MV-4-11 (cell line): Measurements from ENCODE around the gene KIF12.
A peak's percentile ranks its signal among the peaks of the same experiment; 100 is the strongest.

ENCODE experiments used
- DNase-seq: peaks from one replicate; lab custom pipeline; 2025; lab: John Stamatoyannopoulos, UW

Gene KIF12

DNA sequence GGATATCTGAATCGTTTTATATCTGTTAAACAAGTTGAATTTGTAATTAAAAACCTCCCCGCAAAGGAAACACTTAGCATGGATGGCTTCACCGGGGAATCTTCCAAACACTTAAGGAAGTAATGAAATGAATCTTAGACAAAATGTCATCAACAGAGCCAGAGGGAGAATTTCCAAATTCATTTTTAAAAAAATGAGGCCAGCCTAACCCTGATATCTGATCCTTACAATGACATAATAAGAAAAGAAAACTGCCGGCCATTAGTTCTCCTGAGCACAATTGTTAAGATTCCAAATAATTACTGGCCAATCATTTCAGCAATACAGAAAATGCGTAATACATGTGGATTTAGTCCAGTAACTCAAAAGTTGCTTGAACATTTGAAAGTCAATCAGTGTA, 6.1 kb upstream of the KIF12 start:
- no peak for DNase-seq

DNA sequence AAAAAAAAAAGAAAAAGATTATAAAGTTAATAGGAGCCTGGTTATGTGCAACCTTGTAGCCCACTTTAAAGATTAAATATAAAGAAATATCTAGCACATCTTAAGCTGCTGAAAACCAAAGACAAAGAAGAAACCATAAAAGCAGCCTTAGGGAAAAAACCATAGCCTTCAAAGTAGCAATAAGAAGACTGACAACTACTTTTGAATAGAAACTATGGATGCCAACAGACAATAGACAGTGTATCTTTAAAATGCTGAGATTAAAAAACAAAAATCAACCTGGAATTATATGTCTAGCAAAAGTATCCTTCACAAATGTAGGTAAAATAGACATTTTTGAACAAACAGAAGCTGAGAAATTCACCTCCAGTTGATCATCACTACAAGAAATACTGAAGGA, 3.4 kb upstream of the KIF12 start:
- no peak for DNase-seq

DNA sequence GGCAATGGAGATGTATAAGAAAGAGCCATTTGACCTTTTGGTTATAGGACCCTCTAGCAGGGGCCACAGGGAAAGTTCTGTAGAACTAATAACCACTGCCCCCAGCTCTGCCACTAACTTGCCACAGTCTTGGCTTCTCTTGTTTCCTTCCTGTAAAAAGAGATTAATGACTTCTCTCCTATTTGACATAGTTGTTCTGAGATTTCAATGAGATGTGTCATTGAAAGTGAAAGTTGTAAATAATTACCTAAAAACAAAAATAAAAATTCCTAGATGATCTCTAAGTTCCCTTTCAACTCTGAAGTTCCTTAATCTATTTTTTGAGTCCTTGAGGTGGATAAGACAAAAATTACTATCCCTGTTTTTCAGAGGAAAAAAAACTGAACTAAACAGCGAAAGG, 1.4 kb upstream of the KIF12 start:
- DNase-seq: no peak

DNA sequence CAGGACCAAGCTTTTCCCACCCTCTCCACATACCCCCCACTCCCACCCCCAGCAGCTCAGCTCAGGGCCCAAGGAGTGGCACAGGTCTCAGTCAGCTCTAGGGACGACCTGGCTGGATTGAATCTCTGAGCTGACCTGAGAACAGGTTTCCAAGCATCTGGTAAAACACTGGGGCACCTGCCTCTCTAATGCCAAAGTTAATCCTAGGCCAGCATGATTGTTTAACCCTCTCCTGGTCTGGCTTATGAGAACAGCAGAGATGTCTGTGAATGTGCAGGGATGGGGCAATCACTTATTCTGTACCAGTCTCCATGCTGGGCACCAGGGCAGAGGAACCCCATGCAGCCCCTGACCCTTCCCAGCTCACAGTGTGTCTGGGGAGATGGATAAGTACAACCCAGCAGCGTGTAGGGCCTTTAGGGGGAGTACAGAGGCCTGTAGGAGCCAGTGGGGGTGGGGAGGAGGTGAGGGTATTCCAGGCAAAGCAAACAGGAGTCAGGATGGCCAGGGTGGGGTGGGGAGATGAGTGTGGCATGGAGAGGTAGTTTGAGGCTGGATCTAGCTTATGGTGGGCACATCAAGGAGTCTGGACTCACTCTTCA, 678 bp upstream of the KIF12 start:
- DNase-seq: no peak

DNA sequence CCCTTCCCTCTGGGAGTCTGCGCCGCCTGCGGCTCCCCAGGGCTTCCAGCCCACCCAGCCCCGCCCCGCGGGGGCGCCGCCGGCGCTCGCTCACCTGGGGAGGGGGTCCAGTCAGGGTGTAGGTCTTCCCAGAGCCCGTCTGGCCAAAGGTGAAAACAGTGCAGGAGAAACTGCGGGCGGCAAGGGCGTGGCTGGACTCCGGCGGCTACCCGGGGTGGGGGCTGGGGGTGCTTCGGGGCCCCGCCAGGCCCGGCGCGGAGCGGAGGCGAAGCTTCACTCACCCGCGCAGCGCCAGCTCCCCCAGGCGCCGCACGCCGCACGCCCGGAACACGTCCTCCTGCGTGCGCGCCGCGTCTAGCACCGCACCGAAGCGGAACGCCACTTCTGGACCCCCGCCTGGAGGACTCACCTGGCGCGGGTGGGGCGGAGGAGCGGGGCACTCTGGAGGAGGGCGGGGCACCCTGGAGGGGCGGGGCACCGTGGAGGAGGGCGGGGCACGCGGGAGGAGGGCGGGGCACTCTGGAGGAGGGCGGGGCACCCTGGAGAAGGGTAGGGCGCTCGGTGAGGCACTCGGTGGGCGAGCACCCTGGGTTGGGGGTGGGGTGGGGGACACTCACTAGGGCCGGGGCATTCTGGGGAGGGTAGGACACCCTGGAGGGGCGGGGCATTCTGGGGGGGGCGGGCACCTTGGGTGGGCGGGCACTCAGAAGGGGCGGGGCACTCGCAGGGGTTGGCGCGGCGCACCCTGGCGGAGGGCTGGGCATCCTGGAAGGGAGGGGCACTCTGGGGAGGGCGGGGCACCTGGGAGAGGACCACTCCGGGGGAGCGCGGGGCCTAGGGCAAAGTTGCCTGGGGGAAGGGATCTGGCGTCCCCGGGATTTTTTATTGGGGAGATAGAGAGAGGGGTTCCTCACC, 814 bp downstream of the KIF12 start:
- no peak for DNase-seq

DNA sequence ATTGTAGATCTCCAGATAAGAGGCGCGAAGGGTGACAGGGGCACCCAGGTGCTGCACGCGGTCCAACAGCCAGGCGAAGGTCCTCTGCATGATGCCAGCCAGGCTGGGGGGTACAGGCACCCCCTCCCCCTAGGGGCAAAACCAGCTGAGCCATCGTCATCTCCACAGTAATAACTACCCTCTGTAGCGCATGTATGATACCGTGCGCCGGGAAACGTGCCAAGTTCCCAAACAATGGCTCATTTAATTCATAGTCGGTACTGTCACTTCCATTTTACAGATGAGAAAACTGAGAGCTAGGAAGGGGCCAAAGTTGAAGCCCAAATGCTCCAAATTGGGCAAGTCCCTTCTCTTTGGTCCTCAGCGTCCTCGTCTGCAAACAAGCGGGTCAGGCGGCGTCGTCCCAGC, 1.5 kb downstream of the KIF12 start:
- DNase-seq: no peak

DNA sequence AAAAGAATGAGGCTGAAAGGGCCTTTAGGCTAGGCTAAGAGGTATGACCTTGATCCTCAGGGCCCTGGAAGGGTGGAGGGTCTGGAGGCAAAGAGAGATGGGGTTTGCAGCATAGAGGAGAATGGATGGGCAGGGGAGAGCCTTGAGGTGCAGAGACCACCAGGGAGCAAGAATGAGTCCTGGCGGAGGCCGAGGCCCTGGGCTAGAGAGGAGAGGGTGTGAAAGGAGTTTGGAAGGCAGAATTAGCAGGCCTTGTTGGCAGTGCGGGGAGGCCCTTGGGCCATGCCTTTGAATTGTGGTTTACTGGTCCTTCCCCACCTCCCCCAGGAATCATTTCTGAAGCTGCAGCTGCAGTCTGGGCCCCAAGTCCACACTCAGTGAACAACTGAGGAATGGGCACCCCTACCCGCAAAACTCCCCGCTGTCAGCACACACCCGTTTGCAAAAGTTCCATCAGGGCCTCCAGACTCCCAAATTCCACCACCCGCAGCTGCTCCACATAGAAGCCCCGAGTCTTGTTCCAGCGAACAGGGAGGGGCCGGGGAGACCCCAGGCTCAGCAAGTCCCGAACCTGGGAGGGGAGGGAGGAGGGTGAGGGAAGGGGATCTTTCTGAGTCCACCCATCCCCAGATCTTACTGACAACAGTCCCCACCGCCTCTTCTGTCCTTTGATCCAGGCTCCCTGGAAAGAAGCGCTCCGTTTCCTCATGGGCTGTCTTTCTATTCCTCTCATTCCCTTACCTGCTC, 2.1 kb downstream of the KIF12 start:
- DNase-seq: no peak

DNA sequence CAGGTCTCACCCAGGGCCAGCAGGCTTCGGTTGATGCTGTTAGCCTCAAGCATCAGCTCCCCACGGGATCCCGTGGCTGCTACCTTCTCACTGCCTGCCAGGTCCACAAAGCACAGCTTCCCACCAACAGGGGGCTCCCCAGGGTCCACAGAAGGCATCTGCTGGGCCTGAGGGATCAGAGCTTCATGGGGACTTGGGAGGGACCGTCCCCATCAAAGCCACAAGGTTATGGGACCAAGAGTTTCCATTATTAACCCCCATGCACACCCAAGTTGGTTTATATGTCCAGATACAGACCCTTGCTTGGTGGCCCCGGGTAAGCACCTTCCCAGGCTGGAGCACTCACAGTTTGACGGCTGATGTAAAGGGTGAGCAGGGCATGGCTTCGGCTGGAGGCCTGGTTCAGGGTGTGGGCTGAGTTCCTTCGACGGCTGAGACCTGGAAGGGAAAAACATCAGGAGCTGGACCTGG, 3.0 kb downstream of the KIF12 start:
- DNase-seq: no peak

DNA sequence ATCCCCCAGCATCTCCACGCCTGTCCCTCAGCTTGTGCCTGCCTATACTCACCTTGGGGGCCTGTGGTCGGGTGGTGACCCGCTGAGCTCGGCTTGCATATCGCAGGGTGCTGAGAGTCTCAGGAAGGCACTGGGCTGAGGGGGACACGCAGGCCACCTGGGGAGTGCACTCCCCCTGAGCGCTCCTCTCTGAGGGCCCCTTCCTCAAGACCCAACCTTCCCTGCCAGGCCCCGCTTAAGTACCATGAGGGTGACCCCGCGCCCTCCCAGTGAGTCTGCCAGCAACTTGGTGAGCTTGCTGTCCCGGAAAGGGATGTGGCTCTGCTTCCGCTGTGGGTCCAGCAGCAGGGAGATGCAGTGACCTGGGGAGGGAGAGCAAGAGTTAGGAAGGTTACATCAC, 4.1 kb downstream of the KIF12 start:
- no peak for DNase-seq

DNA sequence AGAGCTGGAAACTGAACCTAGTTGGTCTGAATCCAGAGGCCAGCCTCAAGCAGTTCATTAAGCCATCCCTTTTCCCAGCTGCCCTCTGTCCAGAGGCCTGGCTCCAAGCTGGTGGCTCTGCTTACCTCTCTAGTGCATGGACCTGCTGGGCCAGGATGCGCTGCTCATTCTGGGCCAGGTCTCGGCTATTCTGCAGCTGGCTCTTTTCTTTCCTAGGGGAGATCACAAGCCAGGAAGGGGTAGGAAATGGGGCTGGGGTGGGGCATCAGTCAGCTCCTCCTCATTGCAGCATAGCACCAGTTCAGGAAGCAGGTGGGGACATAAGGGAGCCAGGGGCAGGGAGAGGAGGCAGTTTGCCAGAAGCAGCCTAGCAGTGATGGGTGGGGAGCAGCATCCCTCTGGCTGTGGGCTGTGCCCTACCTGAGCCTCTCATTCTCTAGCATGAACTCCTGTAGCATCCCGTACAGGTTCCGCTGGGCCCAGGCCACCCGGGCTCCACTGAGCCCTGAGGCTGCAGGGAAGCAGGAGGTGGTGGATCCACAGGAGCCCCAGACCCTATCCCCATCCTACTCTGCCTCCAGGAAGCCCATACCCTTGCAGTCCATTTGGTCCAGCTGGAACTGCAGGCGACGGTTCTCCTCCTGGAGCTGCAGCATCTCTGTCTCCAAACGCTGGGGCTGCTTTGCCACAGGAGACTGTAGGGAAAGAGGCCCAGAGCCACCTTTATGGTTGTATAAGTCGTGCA, 5.2 kb downstream of the KIF12 start:
- no peak for DNase-seq

DNA sequence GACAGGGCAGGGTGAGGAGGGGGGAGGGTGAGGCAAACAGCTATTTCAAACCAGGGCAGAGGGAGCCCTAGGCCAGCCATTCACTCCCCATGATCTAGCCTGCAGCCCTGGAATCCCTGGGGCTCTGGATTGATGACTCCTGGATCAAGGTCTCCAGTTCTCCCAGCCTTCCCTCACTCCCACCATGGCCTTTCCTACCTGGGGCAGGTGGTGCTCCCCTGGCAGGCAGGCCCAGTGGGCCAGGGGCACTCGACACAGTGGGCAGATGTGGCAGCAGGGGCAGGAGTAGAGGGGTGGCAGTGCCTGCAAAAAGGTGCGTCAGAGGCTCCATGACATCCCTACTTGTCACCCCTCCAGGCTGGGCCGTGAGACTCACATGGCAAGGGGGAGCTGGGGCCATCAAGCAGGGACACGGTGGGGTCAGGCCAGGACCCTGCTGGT, 6.0 kb downstream of the KIF12 start:
- DNase-seq: no peak

DNA sequence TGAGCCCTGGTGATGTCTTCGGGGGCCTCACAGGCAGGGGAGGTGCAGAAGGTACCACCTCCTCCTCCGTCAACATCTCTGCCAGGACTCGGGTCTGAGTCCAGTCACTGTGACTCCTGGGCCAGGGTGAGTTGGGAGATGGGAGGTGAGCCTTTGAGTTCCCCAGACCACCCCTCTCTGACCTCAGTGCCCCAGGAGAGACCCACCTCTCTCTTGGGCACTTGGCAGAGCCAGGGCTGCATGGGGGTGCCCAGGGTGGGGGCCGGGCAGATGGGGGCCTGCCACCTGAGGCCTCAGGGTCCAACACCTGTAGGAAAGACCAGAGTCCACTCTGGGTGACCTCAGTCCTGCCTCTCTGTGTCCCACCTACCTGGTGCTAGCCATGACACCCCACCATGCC, 6.8 kb downstream of the KIF12 start:
- DNase-seq: no peak

DNA sequence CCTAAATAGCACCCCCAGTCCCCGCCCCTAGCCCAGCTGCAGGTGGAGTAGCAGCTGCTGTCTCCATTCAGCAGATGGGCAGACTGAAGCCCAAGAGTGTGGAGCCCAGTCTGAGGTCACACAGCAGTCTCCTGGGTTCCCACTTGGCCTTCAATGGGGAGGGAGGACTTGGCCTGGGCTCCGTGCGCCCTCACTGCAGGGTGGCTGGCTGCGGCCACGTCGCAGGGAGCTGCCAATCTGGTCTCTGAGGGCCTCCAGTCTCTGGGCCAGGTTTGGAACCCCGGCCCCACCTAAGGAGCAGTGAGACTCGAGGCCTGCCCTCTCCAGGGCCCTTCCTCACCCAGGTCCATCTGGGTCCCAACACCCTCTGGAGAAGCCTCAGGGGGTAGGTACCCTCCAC, 7.4 kb downstream of the KIF12 start:
- no peak for DNase-seq

DNA sequence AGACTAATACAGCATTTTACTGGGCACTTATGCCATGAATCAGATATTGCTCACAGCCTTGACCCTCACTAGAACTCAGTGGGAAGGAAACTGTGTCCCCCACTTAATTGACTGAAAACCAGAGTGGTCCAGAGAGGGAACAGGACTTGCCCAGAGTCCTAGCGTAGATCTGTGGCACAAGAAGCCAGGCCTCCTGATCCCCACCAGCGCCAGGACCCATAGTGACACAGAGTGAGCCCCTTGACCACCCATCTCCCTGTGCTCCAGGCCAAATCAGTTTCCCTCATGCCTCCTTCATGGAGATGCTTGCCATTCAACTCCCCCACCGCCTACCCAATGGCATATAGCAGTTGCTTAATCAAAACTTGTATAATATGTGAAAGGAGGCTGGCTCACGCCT, 8.3 kb downstream of the KIF12 start:
- DNase-seq: no peak

DNA sequence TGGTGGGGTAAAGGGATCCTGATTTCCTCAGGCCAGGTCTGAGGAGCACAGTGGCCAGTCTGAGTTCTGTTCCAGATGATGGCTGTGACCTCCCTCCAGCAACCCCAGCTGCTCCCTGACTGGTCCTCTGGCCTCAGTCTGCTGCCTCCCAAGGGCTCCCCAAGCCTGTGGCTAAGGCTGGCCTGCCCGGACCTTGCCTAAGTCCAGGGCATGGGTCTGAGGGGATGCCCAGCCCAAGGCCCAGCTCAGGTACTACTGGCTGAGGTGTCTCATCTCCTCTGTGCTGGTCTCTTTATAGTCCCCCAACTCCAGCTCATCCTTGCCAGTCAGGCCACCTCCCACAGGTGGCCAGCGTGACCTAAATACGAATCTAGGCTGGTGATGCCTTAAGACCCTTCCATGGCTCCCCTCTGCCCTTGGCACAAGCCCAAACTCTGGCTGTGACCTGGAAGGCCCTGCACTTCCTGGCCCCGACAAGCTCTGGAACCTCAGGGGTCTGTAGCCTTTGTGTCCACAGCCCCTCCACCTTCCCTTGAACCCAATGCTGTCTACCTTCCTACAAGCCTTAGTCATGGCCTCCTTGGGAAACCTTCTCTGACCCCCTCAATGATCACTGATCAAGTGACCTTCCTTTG, 9.8 kb downstream of the KIF12 start:
- DNase-seq: no peak

DNA sequence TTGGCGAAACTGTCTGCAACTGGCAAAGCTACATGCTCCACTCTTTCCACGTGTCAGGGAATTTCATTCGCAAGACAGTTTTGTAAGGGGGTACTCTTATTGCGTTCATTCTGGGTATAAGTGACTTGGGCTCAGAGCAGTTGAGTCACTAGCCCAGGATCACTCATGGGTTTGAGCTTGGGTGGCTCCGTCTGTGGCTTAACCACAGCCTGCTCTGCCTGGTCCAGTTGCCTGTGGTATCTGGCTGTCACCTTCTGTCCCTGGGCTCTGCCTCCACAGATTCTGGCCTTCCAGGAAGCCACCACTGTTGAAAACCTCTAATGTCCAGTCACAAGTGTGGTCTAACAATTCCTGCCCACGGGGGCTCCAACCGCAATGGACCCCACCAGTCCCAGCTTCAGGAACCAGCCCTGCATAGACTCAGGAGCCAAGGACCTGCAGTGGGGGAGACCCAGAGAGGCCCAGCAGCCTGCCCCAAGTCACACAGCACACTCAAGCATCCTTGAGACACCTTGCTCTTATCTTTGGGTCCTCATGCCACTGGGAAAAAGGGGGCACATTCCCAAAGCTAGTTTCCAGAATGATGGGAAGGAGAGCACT, 10.4 kb downstream of the KIF12 start:
- peak; percentile 16 for DNase-seq

DNA sequence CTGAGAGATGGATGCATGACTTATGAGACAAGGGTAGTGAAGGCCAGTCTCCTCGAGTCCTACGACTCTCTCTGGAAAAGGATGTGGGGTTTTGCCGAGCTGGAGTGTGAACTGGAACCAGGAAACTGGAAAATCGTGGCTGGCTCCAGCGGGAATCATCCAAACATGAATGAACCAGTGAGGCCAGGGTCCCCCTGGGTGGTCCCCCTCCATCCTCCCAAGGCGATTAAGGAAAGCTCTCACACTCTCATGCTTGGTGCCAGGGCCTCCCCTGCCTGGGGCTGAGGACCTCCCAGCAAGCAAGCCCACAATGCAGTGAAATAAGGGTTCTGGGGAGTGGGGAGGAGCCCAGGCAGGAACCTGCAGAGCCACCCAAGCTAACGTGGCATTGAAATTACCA, 11.4 kb downstream of the KIF12 start:
- no peak for DNase-seq

DNA sequence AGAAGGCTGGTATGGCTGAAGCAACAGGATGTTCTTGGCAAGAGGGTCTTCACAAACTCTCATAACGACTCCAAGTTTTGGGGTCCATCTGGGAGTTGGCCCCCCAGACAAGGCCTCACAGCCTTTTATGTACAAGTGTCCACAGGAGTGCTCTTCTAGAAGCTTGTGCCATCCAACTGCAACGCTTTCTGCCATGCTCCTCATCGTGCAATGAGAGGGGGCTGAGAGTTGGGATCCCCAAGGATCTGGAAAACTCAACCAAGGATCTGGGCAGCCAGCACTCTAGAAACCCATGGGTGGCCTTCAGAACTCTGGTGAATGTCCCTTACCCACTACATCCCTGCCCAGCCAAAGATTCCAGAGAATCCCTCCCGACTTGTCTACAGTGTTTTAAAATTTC, 12.5 kb downstream of the KIF12 start:
- no peak for DNase-seq

DNA sequence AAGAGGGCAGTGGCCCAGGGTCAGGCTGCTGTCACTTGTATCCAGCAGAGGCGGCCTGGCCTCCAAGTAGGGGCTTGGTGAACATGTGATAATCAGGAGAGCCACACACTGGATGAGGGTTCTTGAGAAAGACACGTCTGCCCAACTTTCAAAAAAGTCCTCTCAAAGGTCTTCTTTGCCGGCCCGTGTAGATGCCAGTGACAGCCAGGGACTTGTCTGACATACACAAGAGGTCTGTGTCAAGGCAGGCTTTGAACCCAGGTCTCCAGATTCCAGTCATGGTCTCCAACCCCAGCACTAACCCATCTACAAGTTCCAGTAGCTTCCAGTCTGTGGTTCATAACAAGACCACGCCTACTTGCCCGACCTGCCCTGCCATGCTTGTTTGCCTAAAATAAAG, 13.1 kb downstream of the KIF12 start:
- no peak for DNase-seq

DNA sequence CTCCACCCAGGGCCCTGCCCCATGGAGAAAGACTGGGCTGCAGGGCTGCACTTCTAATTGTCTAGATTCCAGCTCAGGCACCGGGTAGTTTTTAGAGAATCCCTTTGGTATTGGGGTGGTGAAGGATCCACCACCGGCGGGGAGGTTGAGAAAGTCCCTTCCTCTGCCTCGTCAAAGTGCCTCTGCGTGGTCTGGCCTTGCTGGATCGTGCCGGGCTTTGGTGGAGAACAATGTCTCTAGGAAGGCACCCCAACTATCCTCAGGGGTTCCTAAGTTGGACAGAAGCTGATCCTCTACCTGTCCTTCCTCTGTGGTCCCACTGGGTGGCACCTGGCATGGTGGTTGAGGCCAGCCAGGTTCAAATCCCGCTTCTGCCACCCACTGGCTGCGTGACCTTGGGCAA, 13.7 kb downstream of the KIF12 start:
- no peak for DNase-seq
